ENCODE data around the gene FNBP1L.
"Not testable (repeated sequence)": the region's sequence is repeated elsewhere in the genome, so short reads cannot be mapped to it uniquely, and the experiment has no call there.

The FNBP1L gene

DNA sequence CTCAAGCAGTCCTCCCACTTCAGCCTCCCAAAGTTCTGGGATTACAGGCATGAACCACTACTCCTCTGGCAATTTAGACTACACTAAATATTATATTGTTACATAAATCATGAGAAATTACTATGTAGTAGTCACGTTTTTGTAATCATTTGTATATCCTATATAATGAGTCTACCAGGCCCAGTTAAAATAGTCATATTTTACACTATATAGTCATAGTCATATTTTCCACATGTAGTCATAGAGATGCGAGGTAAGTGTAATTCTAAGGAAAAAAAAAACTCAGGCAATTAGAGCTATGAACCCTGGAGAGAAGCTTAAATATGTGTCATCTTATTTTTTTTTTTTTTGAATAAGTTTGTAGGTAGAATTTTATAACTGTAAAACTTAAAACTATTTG lies 90.0 kb downstream of the FNBP1L start:
- DNase-seq, result no peak

DNA sequence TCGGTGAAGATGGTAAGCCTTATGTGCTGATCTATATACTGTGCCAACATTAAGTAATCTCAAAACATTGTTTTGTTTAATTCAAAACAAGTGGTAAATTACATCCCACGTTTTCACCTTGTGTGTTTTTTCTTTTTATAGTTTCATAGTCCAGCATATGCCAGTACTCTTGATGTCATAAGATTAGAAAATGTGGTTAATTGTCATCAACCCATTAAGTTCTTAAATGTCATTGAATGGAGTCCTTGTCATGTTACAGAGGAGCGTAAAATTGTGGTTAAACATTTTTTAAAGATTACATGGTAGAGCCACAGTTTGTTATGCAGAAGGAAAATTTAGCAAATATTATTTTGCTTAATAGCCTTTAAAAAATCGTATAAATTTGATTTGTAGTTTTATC lies 93.1 kb downstream of the FNBP1L start:
- no peak for DNase-seq

DNA sequence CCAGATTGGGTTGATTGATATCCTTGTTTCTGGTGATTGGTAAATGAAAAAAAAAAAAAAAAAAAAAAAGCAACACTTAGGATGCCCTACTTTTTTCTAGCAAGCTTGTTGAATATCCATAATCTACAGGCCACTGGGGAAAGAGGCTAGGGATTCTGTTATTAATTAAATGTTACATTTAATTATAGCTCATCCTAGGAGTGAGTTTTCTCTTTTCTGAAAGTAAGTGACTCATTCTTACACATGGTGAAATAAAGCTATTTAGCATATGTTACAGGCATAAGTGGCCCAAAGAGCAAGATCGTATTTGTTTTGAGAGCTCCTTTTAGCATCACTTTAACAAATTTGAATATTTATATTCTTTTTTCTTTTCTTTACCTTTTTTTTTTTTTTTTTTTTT lies 94.5 kb downstream of the FNBP1L start:
- DNase-seq, result no peak

DNA sequence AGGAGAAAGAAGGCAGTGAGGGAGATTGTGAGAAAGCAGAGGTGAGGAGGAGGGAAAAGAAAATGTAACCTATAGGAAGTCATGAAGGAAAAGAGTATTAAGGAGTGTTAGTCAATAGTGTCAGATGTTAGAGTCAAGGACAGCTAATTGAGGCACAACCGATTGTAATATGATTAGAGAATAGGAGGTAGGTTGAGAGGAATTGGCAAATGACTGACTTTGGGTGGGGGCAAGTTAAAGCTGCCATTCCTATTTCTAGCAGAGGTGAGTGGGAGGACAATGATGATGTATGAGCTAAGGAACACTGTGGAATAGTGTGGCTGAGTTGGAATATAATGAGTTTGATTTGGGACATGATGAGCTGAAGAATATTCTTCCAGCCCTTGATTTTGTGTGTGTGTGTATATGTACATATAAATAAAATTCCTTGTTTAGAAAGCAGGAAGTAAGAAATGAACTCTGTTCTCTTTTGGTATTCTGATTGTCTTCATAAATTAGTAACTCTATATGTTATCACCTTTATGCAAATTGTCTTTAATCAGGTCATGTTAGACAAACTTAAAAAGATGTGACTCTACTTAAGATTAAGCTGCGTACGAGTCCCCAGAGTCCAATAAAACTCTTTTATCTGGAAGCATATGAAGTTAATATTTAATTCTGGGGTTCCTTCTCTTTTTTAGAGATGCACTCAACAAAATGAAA lies 98.4 kb downstream of the FNBP1L start:
- DNase-seq, result no peak

DNA sequence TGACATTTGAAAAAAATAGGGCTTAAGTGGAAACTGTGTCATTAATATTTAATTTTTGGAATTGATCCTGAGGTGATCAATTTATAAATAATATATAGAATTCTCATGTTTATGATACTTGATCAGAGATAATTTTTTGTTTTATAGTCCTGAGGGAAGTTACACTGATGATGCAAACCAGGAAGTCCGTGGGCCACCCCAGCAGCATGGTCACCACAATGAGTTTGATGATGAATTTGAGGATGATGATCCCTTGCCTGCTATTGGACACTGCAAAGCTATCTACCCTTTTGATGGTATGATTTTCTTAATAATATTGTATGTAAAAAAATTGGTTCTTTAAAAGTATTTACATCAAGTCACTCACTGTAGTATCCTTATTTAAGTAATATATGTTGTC lies 101.2 kb downstream of the FNBP1L start:
- DNase-seq, result no peak

DNA sequence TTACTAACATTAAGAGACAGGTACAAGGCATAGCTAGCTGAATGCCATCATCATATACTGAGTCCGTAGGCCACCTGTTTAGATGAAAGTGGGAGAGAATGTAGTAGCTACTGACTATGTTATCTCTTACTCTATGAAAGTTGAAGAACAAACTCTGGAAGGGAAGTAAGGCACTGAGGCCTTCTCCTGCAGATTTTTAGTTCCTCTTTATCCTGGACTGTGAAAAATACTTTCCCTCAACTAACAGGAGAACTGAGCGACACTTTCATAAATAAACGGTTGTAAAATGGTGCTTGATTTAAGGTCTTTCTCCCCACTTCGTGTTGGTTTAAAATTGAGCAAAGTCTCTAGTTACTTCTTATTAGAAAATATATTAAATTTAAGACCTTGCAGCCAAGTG lies 101.9 kb downstream of the FNBP1L start:
- DNase-seq, result no peak

DNA sequence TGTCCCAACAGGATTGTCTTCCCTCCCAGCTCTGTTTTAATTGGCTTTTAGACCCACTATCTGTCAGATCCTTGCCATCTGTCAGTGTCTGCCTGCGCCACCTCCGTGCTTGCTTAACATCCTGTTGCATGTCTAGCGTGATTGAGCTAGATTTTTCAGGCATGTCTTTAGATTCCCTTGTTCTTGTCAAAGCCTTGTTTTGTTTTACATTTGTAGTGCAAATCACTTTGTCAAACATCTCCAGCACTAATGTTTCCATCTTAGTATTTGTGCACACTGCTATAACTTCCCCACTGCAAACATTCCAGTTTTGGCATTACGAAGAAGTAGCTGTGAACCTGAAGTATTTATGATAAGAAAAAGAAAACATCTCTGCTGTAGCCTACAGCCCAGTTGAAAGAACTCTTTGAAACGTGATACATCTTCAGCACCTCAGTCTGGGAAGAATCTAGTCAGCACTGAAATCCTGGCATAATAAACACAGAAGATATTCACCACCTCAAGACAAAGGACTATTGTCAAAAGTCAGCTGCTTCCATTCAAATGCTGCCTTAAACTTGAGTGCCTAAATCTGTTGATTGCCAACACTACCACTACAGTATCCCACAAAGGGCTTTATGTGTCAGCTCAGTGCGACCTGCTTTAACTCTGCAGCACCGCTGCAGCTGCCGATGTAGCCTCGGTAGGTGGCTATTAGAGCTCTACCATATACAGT lies 105.0 kb downstream of the FNBP1L start:
- no peak for DNase-seq

DNA sequence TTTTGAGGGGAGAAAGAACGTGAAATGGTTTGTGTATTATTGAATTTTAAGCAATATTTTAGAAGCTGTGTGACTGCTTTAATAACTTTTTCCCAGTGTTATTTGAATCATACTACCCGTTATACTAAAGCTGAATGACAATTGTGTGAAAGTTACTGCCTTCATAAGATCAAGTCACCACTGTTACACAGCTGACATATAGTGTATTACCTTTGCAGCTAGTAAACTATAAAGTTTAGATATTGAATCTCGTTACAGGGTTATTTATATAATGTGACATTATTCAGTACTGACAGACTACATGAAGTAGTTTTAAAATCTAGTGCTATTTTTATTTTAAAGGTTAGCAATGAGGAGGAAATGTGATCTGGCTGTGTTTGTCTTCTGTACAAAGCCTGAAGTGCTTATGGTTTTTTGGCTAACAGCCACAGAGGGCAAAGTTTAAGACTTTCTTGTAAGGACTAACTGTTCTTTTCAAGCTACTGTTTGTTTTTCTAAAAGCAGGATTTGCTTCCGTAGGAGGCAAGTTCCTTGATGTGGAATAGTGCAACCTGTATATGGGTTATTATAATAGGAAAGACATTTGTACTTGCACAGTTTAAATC lies 106.1 kb downstream of the FNBP1L start:
- not testable (repeated sequence) for DNase-seq

DNA sequence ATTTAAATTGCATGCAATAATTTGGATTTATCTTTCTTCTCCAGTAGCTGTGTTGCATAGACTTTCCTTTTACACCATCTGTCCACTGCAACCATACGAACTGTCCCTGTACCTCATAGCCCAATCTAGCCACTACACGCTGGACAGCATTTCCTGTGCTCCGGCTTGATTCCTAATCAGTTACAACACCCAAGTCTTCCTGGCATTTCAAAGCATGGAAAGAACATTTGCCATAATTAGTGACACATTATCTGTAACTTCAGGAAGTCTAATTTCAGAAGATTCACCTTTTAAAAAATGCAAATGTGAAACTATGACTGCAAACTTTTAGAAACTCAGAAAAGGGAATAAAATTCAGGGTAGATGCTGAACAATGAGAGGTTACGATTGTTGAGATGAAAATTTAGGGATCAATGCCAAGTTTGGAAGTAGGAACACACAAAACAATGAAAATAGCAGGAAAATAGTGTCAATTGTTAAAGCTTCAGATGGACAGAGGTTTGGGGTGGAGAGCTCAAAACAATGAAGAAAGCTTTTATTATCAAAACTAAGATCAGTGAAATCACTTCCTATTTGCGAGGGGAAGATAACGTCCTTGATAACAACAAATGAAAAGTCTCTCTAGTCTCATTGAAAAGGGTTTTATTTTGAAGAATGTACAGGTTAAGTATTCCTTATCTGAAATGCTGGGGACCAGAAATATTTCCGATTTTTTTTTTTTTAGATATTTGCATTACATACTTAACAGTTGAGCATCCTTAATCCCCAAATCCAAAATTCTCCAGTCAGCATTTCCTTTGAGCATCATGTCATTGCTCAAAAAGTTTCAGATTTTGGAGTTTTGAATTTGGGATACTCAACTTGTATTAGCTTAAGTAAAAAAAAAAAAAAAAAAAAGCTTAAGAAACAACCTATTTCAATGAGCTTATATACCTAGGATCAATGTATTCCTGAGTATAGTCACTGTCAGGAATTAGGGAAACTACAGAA lies 107.3 kb downstream of the FNBP1L start:
- no peak for DNase-seq

DNA sequence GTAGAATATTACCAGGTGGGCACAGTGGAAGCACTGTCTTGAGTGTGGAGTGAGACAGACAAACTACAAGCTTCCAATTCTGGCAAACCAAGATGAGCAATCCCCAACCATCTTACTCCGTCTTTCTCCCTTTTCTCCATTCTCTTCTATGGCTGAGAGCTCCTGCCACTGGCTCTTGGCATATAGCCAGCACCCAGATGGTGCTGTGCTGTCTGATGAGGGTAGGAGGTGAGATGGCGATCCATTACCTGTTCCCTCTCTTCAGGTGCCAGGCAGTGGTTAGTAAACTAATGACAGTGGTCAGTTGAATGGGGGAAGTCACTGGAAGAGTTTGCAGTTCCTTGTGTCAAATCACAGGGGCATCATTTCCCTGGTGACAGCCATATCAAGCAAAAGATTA lies 108.4 kb downstream of the FNBP1L start:
- DNase-seq, result no peak

DNA sequence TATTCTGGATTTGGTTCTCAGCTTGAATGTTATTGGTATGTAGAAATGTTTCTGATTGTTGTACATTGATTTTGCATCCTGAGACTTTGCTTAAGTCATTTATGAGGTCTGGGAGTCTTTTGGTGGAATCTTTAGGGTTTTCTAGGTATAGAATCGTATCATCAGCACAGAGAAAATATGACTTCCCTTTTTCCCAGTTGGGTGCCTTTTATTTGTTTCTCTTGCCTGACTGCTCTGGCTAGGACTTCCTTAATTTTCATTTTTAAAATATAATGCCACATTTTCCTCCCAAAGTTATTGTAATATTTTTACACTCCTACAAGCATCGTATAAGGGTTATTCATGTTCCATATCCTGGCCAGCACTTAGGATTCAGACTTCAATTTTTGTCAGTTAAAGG lies 111.1 kb downstream of the FNBP1L start:
- no peak for DNase-seq

DNA sequence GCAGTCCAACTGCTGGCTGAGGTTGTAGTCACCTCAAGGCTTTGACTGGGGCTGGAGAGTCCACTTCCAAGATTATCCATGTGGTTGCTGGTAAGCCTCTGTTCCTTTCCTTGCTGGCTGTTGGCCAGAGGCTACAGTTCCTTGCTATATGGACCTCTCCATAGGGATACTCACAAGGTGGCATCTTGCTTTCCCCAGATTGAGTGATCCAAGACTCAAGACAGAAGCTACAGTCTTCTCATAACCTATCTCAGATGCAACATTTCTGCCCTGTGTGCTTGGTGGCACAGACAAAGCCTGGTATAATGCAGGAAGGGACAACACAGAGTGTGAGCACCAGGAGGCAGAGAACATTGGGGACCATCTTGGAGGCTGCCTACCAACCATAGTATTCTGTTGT lies 111.8 kb downstream of the FNBP1L start:
- no peak for DNase-seq

DNA sequence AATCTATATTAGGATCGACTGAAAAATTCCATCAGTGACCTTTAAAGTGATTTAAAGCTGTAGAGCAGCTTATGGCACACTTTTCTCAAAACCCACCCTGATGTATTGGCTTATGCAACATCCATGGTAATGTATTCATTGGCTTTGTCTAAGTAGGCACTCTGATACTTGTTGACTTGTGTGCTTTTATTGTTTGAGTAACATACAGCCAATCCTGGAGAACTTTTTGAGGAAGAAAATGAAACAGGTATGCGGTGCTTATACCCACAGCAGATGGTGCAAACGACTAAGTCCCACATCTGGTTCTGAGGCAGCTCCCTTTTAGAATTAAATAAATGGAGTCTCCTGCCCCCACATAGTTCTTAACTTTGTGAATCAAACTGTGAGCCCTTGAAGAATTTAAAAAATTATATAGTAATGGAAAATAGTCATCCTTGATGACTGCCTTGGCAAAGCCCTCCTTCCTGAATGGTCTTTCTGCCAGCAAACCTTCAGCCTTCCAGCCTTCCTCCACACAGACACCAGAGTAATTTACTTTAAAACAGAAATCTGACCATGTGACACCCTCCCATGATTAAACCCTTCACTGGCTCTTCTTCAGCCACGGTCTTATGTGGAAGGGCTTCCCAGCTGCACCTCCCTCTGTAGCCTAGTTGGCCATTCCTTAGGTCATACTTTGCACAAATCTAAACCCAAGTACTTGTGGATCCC lies 117.7 kb downstream of the FNBP1L start:
- no peak for DNase-seq

DNA sequence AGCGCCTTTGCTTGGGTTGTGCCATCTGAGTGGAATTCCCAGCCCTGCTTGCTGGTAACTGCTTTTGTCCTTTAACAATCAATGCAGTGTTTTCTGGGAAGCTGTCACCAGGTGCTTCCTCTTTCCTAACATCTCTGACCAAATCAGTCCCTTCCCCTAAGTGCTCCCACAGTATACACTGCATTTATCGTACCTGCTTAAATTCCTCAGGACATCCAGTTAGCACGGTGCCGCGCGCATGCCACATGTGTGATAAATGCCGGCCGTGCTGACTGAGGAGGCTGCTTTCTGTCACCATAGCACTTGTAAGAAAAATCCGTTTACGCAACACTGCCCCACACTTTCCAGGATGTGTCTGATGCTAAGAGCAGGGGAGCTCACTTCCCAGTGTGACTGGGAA lies 118.3 kb downstream of the FNBP1L start:
- DNase-seq, result no peak

DNA sequence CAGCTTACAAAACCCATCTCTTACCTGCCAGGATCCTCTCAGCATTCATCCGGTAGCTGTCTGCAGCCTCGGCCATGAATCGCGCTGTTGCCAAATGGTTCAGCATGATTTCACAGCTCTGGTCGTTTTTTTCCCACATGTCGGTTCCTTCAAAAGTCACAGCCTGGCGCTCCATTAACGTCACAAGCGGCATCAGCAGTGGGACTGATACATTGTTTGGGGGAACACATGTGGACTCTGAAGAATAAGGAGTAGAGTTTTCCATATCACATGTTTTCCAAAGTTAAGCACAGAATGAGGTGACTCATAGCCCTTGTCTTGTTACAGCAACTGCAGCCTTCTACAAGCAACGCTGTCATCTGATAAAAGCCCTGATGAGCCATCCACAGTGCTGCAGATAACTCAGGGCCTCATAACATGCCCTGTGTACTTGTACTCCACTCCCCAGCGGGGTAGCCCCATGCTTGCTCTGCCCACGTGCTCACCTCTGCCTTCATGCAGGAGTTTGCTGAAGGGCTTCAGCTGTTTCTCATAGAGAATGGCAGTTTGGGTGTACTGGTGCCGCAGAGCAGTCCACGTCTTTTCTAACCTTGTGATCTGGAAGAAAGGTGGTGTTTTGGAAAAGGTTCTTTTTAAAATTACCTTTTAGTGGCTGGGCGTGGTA lies 119.5 kb downstream of the FNBP1L start:
- no peak for DNase-seq

DNA sequence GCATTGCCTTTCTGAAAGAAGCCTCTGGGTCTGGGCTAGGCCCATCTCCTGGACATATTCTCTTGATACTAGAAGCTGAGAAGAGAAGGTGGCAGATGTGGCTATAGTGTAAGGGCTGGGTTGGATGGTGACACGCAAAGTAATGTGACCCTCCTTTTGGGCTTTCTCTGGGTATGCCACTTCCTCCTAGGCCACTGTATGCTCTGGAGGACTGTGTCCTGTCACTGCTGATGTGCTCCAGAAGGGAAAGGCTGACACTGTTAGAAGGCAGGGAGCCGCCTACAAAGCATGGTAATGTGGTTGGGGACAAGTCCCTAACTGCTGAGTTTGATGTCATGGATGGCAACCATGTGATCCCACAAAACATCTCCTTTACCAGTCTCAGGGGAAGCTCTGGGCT lies 121.6 kb downstream of the FNBP1L start:
- DNase-seq, result no peak

DNA sequence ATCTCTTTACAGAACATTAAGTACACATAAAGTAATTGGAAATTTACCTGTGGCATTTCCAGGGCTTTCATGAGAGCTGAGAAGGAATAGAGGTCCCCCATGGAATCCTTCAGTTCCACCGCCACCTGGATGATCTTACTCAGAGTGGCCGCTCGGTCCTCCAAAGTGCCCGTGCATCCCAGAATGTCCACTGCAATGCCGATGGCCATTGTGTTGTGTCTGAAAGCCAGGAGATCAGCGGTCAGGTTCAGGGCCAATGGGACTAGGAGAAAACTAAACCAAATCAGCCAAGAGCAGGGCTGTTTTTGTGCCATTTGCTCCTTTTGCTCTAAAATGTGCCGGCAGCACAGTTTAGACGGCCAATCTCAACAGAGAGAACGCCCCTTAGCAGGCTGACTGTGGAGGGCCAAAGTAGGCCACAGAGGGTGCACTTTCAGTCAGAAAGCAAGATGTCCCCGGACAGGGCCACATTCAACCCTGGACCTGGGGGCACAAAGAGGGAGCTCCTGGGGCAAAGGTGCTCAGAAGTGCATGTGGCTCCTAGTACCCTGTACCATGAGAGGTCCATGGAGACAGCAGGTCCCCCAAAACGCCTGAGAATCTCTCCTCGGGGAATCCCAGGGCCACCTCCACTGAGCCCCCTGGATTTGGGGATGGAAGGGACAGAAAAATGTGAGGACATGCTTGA lies 123.8 kb downstream of the FNBP1L start:
- DNase-seq, result no peak

DNA sequence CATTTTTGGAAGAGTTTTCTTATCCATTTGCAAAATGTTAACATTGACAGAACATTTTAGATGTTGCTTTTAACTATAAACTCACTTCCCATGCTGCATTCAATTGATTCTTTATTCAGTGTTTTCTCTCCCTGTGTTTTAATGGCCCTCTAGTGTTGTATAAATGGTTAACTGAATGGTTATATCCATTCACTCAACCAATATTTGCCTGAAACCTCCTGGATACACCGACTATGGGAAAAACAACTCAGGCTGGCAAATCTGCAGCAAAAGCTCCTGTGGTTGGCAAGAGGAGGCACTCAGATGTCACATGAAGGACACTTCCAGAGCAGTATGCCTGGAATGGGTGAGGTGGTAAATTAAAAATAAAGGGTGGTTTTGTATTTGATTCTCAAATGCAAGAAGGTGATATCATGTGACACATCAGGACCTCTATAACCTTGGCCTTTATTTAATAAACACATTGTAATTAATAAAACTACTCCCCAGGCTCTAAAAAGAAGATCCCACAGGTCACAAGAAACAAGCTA lies 126.1 kb downstream of the FNBP1L start:
- no peak for DNase-seq

DNA sequence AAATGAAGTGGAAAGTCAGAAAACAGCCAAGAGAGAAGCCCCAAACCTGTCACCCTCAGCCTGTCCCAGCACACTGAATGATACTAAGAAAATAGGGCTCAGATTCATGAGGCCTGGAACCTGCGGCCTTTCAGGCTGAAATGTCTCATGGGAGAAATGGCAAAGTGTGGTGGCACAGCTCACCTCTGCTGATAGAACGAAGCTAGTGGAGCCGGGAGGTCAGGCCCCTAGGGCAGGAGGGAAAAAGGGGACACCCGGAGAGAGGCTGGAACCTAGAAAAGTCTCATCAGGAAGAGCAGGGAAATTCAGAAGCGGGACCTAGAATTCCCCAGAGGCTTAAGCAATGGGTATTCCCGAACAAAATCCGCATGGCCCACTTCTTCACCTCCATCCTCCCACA lies 126.6 kb downstream of the FNBP1L start:
- no peak for DNase-seq

DNA sequence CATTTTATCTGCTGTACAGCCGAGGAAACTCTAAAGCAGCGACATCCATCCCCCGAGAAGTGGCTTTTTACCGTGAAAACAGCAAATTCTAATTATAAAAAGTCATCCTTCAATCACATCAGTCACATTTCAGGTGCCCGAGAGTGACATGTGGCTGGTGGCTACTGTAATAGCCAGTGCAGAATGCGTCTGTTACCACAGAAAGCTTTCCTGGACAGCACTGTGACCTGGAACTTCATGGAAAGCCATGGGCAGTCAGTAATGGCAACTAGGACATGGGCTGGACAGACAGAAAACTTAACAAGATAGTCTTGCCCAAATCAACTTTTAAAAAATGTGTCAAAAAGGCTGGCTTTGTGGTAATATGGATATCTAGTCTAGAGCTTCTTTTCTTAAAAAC lies 127.1 kb downstream of the FNBP1L start:
- DNase-seq, result no peak

Measured in cortex of kidney (tissue), 1 donor.